IPS DF 6.9 (cell line): ENCODE results near the gene DUSP22.

Experiments
- DNase-seq: peaks from one replicate; pipeline ENCODE4 v3.0.0-alpha.2; 2013; ENCODE audit warnings: low read depth, low spot score
- H3K27ac ChIP-seq: one replicate; pipeline ENCODE4 v1.5.1; 2013; ENCODE audit warnings: low read length, control low read depth
- H3K27me3 ChIP-seq: 2 replicates; pipeline ENCODE4 v1.6.1; 2013; ENCODE audit warnings: mild to moderate bottlenecking, low read length; ENCODE audit not compliant: control insufficient read depth, insufficient read depth
- H3K36me3 ChIP-seq: 2 replicates; pipeline ENCODE4 v1.6.1; 2013; ENCODE audit warnings: low read length; ENCODE audit not compliant: control insufficient read depth, insufficient read depth
- H3K4me1 ChIP-seq: 2 replicates; pipeline ENCODE4 v1.6.1; 2013; ENCODE audit warnings: low read length; ENCODE audit not compliant: control insufficient read depth, insufficient read depth
- H3K4me3 ChIP-seq: 2 replicates; pipeline ENCODE4 v1.5.1; 2013; ENCODE audit warnings: mild to moderate bottlenecking, low read length
- H3K9me3 ChIP-seq: 2 replicates; pipeline ENCODE4 v1.6.1; 2013; ENCODE audit warnings: low read length, inconsistent platforms; ENCODE audit not compliant: control insufficient read depth, insufficient read depth
- WGBS: extraction: QIAGEN DNeasy Blood & Tissue Kit; methylation state at CpG from one replicate; pipeline ENCODE4 v1.1.7; 2013; ENCODE audit warnings: mixed read lengths, missing lambda C conversion rate; ENCODE audit not compliant: insufficient read length, insufficient coverage; 5-methylcytosine and 5-hydroxymethylcytosine counted together

DUSP22 gene

DNA sequence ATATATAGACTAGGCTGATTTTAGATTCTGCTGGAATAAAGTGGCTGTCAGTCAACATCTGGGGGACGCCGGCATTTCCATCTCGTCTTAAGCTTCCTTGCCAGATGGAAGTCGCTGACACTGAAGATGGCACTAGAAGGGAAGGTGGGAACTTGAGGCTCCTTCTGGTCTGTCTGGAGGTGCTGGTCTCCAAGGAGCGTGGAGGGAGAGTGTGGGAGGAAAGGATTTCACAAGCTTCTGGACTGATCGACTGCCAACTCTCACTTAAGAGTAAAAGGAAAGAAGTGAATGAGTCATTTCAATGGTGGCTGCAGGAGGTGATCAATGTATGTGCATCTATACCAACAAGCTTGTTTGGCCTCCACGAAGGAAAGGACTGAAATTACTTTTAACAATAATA, 40.4 kb downstream of the DUSP22 start:
- no peak for DNase-seq
- H3K36me3 ChIP-seq: no peaks in the 10 kb centered on the region
- no peak overlapping the region for H3K4me3 ChIP-seq
- no peaks in the 10 kb centered on the region for H3K4me1 ChIP-seq
- H3K27me3 ChIP-seq: no peaks in the 10 kb centered on the region
- no peak overlapping the region for H3K27ac ChIP-seq
- peaks cover 2% of the 10 kb centered on the region; the same call in 1 of the 2 replicates for H3K9me3 ChIP-seq
- WGBS: no CpG with 5 or more reads among the region's 7 CpGs

DNA sequence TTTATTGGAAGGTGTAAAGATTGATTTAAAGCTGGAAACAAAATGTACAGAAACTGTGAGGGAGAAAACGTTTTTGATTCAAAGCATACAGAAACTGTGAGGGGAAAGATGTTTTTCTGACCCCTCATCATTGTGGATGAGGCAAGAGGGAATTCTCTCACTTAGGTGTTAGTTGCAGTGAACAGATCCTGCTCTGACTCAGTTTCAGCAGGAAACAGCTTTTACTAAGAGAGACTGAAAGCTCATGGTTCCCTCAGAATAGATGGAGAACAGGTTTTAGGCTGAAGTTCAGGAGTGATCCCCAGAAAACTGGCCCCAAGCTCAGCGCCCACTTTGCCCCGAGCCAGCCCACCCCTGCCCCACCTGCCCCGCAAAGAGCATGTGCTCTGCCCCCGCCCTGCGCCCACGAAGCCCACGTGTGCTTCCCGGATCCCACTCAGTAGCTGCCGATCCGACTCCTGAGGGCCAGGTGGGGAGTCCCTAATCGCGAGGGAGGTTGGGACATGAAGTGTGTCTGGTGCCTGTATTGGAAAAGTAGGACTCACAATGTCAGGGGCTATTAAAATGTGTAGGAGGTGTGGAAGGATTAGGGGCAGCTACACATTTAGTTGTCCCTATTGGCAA, 41.2 kb downstream of the DUSP22 start:
- Histone ChIP-seq H3K9me3 (peaks cover 2% of the 10 kb centered on the region; the same call in 1 of the 2 replicates), H3K36me3 (no peaks in the 10 kb centered on the region), H3K4me1 (no peaks in the 10 kb centered on the region), H3K4me3 (no peak overlapping the region), H3K27ac (no peak overlapping the region), H3K27me3 (no peaks in the 10 kb centered on the region)
- no peak for DNase-seq
- WGBS: no CpG with 5 or more reads among the region's 13 CpGs

DNA sequence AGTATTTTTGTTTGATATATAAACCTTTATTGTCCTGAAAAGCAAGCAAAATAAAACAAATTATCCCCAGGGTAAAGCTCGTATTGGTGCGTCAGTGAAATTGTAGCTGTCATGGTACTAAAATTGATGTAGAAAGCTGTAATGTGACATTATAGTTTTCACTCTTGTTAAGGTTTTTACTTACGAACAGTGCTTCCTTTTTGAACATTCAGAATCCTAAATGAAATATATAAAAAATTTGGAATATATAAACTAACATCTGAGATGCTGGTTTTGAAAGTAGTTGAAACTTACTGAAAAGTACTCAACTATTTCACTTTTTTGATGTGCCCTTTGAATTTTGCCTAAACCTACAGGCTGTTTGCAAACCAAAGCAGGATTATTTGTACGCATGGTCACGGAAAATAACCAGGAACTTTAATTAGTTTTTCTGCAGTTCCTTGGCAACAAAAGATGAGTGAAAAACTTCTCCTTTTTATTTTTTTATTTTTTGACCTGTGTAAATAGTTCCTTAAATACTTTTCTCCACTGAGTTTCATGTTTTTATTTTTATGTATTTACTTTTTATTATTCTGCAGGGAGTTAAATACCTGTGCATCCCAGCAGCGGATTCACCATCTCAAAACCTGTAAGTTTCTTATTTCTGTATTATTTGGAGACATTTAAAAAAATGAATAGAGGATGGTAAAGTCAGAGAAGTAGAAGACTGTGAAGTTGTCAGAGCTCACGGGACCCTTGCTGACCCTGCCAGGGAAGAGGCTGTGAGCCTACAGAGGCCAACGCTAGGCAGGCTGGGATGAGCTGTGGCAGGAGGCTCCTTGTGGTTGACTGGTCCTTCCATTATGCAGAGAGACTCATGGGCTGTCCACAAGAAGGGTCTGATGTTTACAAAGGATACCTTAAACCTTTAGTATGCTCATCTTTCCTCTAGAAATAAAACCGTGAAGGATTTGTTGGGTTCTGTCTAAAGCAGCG, 42.5 kb downstream of the DUSP22 start:
- Histone ChIP-seq H3K4me1 (no peaks in the 10 kb centered on the region), H3K4me3 (no peak overlapping the region), H3K36me3 (no peaks in the 10 kb centered on the region), H3K27ac (no peak overlapping the region), H3K9me3 (peaks cover 2% of the 10 kb centered on the region; the same call in 1 of the 2 replicates), H3K27me3 (no peaks in the 10 kb centered on the region)
- no CpG with 5 or more reads among the region's 10 CpGs for WGBS
- no peak for DNase-seq

- H3K4me3 ChIP-seq: no peak overlapping the region
- no peaks in the 10 kb centered on the region for H3K4me1 ChIP-seq
- no peak for DNase-seq
- no peaks in the 10 kb centered on the region for H3K36me3 ChIP-seq
- no peak overlapping the region for H3K27ac ChIP-seq
- H3K9me3 ChIP-seq: peaks cover 2% of the 10 kb centered on the region; the same call in 1 of the 2 replicates
- no peaks in the 10 kb centered on the region for H3K27me3 ChIP-seq
- no CpG with 5 or more reads among the region's 6 CpGs for WGBS
Measured at GRCh38 chr6:335572-335971, 43.3 kb downstream of the DUSP22 start.

DNA sequence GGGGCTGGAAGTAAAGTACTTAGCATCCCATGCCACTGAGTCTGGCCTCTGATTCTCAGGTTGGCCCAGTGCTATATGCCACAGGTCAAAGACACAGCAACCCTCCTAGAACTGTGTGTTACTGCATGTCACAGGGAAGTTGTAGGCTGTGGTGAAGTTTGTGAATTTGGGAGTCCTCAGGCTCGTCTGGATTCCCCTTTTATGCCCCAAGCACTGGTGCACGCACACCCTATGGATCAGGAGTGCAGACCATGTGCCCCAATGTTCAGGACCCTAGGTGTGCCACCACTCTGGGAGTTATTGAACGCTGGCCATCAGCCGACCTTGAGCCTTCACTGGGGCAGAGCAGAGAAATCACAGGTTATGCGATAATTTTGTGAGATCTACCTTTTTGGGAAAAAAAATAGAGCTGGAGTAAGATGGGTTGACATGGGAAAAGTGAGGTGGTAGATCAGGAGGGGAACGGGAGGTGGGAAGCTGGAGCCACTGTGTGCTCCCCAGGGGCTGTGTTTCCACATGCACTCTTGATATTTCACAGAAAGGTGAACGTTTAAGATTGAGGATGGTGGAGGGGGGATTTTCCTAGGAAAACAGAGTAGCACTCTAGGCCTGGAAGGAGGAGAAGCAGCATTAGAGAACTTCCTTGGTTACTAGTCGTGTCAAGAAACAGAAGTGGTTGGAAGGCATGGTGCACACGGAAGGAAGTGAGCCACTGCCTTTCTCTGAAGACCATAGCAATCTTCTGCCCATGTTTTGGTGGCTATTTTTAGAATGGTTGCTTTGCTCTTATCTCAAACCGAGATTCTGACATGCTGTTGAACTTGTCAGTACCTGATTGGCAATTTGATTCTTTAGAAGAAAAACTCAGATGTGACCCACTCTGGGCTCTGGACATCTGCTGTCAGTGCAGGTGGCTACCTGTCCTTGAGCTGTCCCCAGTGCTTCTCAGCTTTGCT, 44.1 kb downstream of the DUSP22 start:
- no peaks in the 10 kb centered on the region for H3K4me1 ChIP-seq

GRCh38 chr6:337805-338368, 45.6 kb downstream of the DUSP22 start:
- H3K27me3 ChIP-seq: no peaks in the 10 kb centered on the region
- no peak overlapping the region for H3K27ac ChIP-seq
- no peak overlapping the region for H3K4me3 ChIP-seq
- no peak for DNase-seq
- H3K9me3 ChIP-seq: peaks cover 2% of the 10 kb centered on the region; the same call in 1 of the 2 replicates
- H3K36me3 ChIP-seq: no peaks in the 10 kb centered on the region
- WGBS: no CpG with 5 or more reads among the region's 10 CpGs
- no peaks in the 10 kb centered on the region for H3K4me1 ChIP-seq

More for the DNA sequence above, 44.1 kb downstream of the DUSP22 start:
- Histone ChIP-seq H3K27ac (no peak overlapping the region), H3K27me3 (no peaks in the 10 kb centered on the region), H3K36me3 (no peaks in the 10 kb centered on the region), H3K4me3 (no peak overlapping the region), H3K9me3 (peaks cover 2% of the 10 kb centered on the region; the same call in 1 of the 2 replicates)
- no peak for DNase-seq
- no CpG with 5 or more reads among the region's 10 CpGs for WGBS

GRCh38 chr6:338815-339262, 46.6 kb downstream of the DUSP22 start:
- no peaks in the 10 kb centered on the region for H3K36me3 ChIP-seq
- no peaks in the 10 kb centered on the region for H3K27me3 ChIP-seq
- no peaks in the 10 kb centered on the region for H3K4me1 ChIP-seq
- peaks cover 2% of the 10 kb centered on the region; the same call in 1 of the 2 replicates for H3K9me3 ChIP-seq
- H3K27ac ChIP-seq: no peak overlapping the region
- DNase-seq: no peak
- H3K4me3 ChIP-seq: no peak overlapping the region
- WGBS: no CpG with 5 or more reads among the region's 4 CpGs

GRCh38 chr6:339480-339879, 47.2 kb downstream of the DUSP22 start:
- no peaks in the 10 kb centered on the region for H3K36me3 ChIP-seq
- DNase-seq: no peak
- H3K27ac ChIP-seq: no peak overlapping the region
- peaks cover 2% of the 10 kb centered on the region; the same call in 1 of the 2 replicates for H3K9me3 ChIP-seq
- H3K4me3 ChIP-seq: no peak overlapping the region
- no peaks in the 10 kb centered on the region for H3K4me1 ChIP-seq
- H3K27me3 ChIP-seq: no peaks in the 10 kb centered on the region
- WGBS: 100% methylated on average over 1 of the region's 5 CpGs

- Histone ChIP-seq H3K9me3 (peaks cover 2% of the 10 kb centered on the region; the same call in 1 of the 2 replicates), H3K27ac (no peak overlapping the region), H3K4me1 (no peaks in the 10 kb centered on the region), H3K36me3 (no peaks in the 10 kb centered on the region), H3K27me3 (no peaks in the 10 kb centered on the region), H3K4me3 (no peak overlapping the region)
- no CpG with 5 or more reads among the region's 6 CpGs for WGBS
- no peak for DNase-seq
Measured at GRCh38 chr6:340186-340955, 48.1 kb downstream of the DUSP22 start.
